Large intestine (tissue), 3 donors: ENCODE measurements around the gene TTC28. TPM values are rescaled to one million over a fixed set of nuclear protein-coding genes. Genes with fewer than 3 reads are reported as not detected.
"Not testable (repeated sequence)": the region's sequence is repeated elsewhere in the genome, so short reads cannot be mapped to it uniquely, and the experiment has no call there.

Source experiments
- DNase-seq, 2 donors: peaks; one replicate each; pipeline versions ENCODE4 v3.0.0 to v3.0.0-alpha.2; 2013
- H3K27ac ChIP-seq: one replicate; pipeline ENCODE4 v1.5.1; 2013; ENCODE audit warnings: low read length
- H3K27me3 ChIP-seq: 2 replicates; pipeline ENCODE4 v1.6.1; 2013; ENCODE audit warnings: low read length; ENCODE audit not compliant: control insufficient read depth, insufficient read depth
- H3K36me3 ChIP-seq: 2 replicates; pipeline ENCODE4 v1.6.1; 2013; ENCODE audit warnings: low read length; ENCODE audit not compliant: control insufficient read depth, insufficient read depth
- H3K4me1 ChIP-seq: one replicate; pipeline ENCODE4 v1.6.1; 2013; ENCODE audit warnings: low read length; ENCODE audit not compliant: control insufficient read depth, insufficient read depth
- H3K4me3 ChIP-seq: one replicate; pipeline ENCODE4 v1.5.1; 2013; ENCODE audit warnings: low read length
- H3K9me3 ChIP-seq: one replicate; pipeline ENCODE4 v1.6.1; 2013; ENCODE audit warnings: mild to moderate bottlenecking, low read depth, low read length, moderate library complexity; ENCODE audit not compliant: control insufficient read depth
- WGBS: methylation state at CpG from one replicate; pipeline ENCODE4 v1.1.5; 2013; ENCODE audit warnings: low lambda C conversion rate; ENCODE audit not compliant: insufficient coverage; 5-methylcytosine and 5-hydroxymethylcytosine counted together
- polyA plus RNA-seq: library from polyadenylated mRNA; unstranded; fragments of 120-200 nt; gene quantifications from one replicate; pipeline ENCODE4 v1.2.1, GENCODE V29; 2013

TTC28 gene
- polyA plus RNA-seq, 1 donor: 25.5 TPM

DNA sequence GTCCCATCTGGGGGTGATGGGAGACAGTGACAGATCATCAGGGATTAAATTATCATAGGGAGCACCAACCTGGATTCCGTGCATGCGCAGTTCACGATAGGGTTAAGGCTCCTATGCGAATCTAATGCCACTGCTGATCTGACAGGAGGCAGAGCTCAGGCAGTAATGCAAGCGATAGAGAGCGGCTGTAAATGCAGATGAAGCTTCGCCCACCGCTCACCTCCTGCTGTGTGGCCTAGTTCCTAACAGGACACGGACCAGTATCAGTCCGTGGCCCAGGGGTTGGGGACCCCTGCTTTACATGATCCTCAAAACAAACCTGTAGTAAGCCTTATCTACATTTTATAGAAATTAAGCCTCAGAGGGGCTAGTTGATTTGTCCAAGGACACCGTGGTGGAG lies 94.3 kb downstream of the TTC28 start:
- H3K36me3 ChIP-seq: no peaks in the 10 kb centered on the region
- no peaks in the 10 kb centered on the region for H3K4me1 ChIP-seq
- no peaks in the 10 kb centered on the region for H3K27me3 ChIP-seq
- WGBS: no CpG with 5 or more reads among the region's 11 CpGs
- H3K4me3 ChIP-seq: no peak overlapping the region
- no peak for DNase-seq
- H3K27ac ChIP-seq: no peak overlapping the region
- H3K9me3 ChIP-seq: no peaks in the 10 kb centered on the region

DNA sequence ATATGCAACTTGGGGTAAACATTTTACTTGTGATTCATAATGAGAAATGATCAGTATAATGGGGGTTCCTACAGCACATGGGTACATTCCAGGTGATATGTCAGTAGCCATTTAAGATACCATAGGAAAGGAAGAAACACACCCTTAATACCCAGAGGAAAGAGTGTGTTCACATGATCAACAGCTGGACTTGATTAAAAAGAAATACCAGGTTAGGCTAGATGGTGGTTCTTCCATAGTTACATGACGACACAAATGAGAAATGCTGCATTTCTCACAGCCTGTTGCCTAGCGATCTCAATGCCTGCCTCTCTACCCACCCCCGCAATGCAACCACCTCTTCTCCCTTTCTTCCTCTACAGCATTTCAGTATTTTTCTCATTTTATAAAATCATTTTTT lies 96.8 kb downstream of the TTC28 start:
- DNase-seq: no peak
- WGBS: 100% methylated on average over 1 of the region's 3 CpGs

DNA sequence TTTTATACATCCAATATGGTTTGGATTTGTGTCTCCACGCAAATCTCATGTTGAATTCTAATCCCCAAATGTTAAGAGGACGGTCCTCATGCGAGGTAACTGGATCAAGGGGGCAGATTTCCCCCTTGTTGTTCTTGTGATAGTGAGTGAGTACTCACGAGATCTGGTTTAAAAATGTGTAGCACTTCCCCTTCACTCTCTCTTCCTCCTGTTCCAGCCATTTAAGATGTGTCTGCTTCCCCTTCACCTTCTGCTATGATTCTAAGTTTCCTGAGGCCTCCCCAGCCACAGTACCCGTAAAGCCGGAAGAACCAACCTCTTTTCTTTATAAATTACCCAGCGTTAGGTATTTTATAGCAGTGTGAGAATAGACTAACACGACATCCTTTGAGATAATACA lies 98.6 kb downstream of the TTC28 start:
- WGBS: 83% methylated on average over 3 of the region's 8 CpGs
- no peak overlapping the region for H3K27ac ChIP-seq
- no peak overlapping the region for H3K4me3 ChIP-seq
- no peaks in the 10 kb centered on the region for H3K4me1 ChIP-seq
- H3K9me3 ChIP-seq: no peaks in the 10 kb centered on the region
- H3K36me3 ChIP-seq: no peaks in the 10 kb centered on the region
- DNase-seq: no peak
- H3K27me3 ChIP-seq: no peaks in the 10 kb centered on the region

More for the DNA sequence above, 96.8 kb downstream of the TTC28 start:
- Histone ChIP-seq H3K4me3 (no peak overlapping the region), H3K27me3 (no peaks in the 10 kb centered on the region), H3K27ac (no peak overlapping the region), H3K4me1 (no peaks in the 10 kb centered on the region), H3K36me3 (no peaks in the 10 kb centered on the region), H3K9me3 (no peaks in the 10 kb centered on the region)

DNA sequence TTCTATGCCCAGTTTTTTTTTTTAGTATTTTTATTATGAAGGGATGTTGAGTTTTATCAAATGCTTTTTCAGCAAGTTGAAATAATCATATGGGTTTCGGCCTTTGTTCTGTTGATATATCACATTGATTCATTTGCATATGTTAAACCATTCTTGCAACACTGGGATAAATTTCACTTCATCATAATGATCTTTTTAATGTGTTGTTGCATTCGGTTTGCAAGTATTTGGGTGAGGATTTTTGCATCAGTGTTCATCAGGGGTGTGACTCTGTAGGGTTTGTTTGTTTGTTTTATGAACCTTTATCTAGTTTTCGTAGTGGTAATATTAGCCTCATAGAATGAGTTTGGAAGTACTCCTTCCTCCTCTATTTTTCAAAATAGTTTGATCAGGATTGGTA lies 103.5 kb downstream of the TTC28 start:
- no peak for DNase-seq
- H3K9me3 ChIP-seq: no peaks in the 10 kb centered on the region
- WGBS: 71% methylated on average over 1 of the region's 3 CpGs

DNA sequence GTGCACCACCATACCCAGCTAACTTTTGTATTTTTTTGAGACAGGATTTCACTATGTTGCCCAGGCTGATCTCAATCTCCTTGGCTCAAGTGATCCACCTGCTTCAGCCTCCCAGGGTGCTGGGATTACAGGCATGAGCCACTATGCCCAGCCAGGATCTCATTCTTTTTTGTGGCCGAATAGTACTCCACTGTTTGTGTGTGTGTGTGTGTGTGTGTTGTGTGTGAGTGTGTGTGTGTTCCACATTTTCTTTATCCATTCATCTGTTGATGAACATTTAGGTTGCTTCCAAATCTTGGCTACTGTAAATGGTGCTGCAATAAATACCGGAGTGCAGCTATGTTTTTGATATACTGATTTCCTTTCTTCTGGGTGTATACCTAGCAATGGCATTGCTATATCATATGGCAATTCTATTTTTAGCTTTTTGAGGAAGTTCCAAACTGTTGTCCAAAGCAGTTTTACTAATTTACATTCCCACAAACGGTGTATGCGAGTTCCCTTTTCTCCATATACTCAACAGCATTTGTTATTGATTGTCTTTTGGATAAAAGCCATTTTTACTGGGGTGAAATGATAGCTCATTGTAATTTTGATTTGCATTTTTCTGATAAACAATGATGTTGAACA lies 105.4 kb downstream of the TTC28 start:
- H3K27me3 ChIP-seq: no peaks in the 10 kb centered on the region
- H3K36me3 ChIP-seq: no peaks in the 10 kb centered on the region
- H3K4me1 ChIP-seq: no peaks in the 10 kb centered on the region
- no peak for DNase-seq
- no peak overlapping the region for H3K4me3 ChIP-seq
- no peak overlapping the region for H3K27ac ChIP-seq
- H3K9me3 ChIP-seq: no peaks in the 10 kb centered on the region
- WGBS: no CpG with 5 or more reads among the region's 4 CpGs

More for the DNA sequence above, 103.5 kb downstream of the TTC28 start:
- Histone ChIP-seq H3K27ac (no peak overlapping the region), H3K4me3 (no peak overlapping the region), H3K36me3 (no peaks in the 10 kb centered on the region), H3K27me3 (no peaks in the 10 kb centered on the region), H3K4me1 (no peaks in the 10 kb centered on the region)

DNA sequence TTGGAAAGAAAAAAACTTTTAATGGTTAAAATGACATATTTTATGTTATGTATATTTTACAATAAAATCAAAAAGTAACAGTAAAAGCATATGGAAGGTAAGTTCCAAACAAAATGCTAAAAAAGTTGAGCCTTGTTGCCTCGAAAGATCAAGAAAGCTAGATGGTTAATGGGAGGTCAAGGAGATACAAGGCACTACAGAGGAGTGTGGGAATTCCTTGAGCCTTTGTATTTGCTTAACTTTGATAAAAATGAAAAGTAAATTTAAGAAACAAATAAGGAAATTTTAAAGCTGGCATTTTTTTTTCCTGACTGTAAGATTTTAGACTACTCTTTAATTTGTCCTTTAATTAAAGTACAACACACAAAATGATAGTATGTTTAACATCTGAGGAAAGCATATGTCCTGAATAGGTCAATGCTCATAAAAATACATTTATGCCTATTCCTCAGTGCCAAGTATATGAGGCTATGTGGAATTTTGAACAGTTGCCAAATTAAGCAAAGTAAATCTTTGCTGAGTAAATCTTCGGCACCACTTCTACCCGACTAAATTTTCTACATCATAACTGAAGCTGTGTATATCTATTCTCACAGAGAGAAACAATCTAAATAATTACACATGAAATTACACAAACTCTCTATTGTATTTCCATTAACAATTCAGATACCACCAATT lies 108.8 kb downstream of the TTC28 start:
- Histone ChIP-seq H3K27me3 (no peaks in the 10 kb centered on the region), H3K36me3 (no peaks in the 10 kb centered on the region), H3K9me3 (no peaks in the 10 kb centered on the region), H3K27ac (no peak overlapping the region), H3K4me3 (no peak overlapping the region), H3K4me1 (no peaks in the 10 kb centered on the region)
- 100% methylated on average over 1 of the region's 3 CpGs for WGBS
- no peak for DNase-seq

DNA sequence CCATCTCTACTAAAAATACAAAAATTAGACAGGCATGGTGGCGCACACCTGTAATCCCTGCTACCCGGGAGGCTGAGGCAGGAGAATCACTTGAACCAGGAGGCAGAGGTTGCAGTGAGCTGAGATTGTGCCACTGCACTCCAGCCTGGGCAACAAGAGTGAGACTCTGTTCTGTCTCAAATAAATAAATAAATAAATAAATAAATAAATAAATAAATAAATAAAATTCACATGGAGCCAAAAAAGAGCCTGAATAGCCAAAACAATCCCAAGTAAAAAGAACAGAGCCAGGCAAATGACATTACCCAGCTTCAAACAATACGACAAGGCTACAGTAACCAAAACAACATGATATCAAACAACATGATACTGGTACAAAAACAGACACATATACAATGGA lies 110.7 kb downstream of the TTC28 start:
- H3K4me3 ChIP-seq, H3K27ac ChIP-seq, H3K9me3 ChIP-seq, H3K4me1 ChIP-seq, H3K36me3 ChIP-seq, H3K27me3 ChIP-seq, DNase-seq: not testable (repeated sequence)
- WGBS: no CpG with 5 or more reads among the region's 3 CpGs

DNA sequence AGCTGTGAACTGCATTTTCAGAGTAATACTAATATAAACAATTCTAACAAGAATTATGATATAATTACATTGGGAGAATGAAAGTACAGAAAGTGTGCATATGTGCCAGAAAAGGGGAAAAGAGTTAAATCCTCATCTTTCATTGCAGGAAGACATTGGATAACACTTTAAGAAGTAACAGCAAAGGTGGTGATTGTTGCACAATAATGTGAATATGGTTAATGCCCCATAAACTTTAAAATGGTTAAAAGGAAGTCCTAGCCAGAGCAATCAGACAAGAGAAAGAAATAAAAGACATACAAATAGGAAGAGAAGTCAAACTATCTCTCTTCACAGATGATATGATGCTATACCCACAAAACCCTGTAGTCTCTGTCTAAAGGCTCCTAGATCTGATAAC lies 111.5 kb downstream of the TTC28 start:
- no peak for DNase-seq
- no peaks in the 10 kb centered on the region for H3K27me3 ChIP-seq
- no peak overlapping the region for H3K4me3 ChIP-seq
- no peaks in the 10 kb centered on the region for H3K4me1 ChIP-seq
- H3K9me3 ChIP-seq: no peaks in the 10 kb centered on the region
- no peak overlapping the region for H3K27ac ChIP-seq
- H3K36me3 ChIP-seq: no peaks in the 10 kb centered on the region

DNA sequence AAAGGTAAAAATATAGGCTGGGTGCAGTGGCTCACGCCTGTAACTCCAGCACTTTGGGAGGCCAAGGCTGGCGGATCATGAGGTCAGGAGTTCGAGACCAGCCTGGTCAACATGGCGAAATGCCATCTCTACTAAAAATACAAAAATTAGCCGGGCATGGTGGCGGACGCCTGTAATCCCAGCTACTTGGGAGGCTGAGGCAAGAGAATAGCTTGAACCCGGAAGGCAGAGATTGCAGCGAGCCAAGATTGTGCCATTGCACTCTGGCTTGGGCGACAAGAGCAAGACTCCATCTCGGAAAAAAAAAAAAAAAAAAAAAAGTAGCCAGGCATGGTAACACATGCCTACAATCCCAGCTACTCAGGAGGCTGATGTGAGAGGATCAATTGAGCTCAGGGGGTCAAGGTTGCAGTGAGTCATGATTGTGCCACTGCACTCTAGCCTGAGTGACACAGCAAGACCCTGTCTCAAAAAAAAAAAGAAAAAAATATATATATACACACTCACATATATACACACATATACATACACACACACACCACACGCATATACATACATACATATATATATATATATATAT lies 112.6 kb downstream of the TTC28 start:
- WGBS: no CpG with 5 or more reads among the region's 12 CpGs
- H3K4me3 ChIP-seq, H3K36me3 ChIP-seq, H3K4me1 ChIP-seq, DNase-seq, H3K9me3 ChIP-seq, H3K27ac ChIP-seq, H3K27me3 ChIP-seq: not testable (repeated sequence)

DNA sequence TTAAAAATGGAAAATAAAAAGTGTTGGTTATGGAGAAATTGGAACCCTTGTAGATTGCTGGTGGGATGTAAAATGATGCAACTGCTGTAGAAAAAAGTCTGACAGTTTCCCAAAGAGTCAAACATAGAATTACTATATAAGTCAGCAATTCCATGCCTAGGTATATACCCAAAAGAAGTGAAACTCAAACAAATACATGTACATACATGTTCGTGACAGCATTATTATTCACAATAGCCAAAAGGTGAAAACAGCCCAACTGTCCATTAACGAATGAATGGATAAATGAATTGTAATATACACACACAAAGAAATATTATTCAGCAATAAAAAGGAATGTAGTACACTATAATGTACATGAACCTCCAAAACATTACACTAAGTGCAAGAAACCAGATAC lies 116.0 kb downstream of the TTC28 start:
- no peaks in the 10 kb centered on the region for H3K36me3 ChIP-seq
- H3K4me3 ChIP-seq: no peak overlapping the region
- WGBS: 100% methylated on average over 1 of the region's 2 CpGs
- no peak for DNase-seq
- no peak overlapping the region for H3K27ac ChIP-seq
- no peaks in the 10 kb centered on the region for H3K4me1 ChIP-seq
- H3K27me3 ChIP-seq: no peaks in the 10 kb centered on the region
- no peaks in the 10 kb centered on the region for H3K9me3 ChIP-seq

DNA sequence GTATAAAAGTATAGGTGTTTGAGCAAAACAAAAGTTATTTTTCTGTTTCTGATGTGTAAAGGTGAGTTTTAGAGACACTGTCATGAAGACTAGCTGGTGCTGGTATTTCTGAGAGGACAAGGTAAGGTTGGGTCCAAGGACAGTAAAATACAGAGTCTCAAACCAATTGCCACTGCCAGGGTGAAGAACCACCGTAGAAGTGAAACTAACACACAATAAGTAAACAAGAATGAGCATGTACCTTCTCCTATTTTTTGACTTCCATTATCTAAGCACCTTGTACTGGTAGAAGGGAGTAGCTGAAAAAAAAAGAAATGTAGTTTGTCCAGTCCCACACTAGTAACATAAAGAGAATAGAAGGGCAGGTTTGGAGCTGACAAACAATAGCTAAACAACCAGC lies 117.3 kb downstream of the TTC28 start:
- Histone ChIP-seq H3K27ac (no peak overlapping the region), H3K4me3 (no peak overlapping the region), H3K36me3 (no peaks in the 10 kb centered on the region), H3K27me3 (no peaks in the 10 kb centered on the region), H3K4me1 (no peaks in the 10 kb centered on the region), H3K9me3 (no peaks in the 10 kb centered on the region)
- no peak for DNase-seq
- no CpG with 5 or more reads among the region's 1 CpG for WGBS
